SK-N-SH treated with all-trans-retinoic acid at 6 μM for 48 hours (cell line): ENCODE measurements around the gene FER.

Source experiments
- CSDC2 ChIP-seq: fragments of 250-450 bp; sonication (Bioruptor Pico); IDR thresholded peaks from 2 replicates; pipeline ENCODE4 v1.5.0; 2020; ENCODE audit warnings: mild to moderate bottlenecking, moderate library complexity
- PPARA ChIP-seq: fragments of 250-450 bp; sonication (Bioruptor Pico); IDR thresholded peaks from 2 replicates; pipeline ENCODE4 v1.5.0; 2020; ENCODE audit warnings: mild to moderate bottlenecking, borderline replicate concordance
- SNAI2 ChIP-seq: fragments of 250-450 bp; sonication (Bioruptor Pico); IDR thresholded peaks from 2 replicates; pipeline ENCODE4 v1.5.0; 2020; ENCODE audit warnings: mild to moderate bottlenecking, moderate library complexity
- ZFP3 ChIP-seq: fragments of 250-450 bp; sonication (Bioruptor Pico); IDR thresholded peaks from 2 replicates; pipeline ENCODE4 v1.5.0; 2020; ENCODE audit warnings: mild to moderate bottlenecking, moderate library complexity
- ZFP30 ChIP-seq: fragments of 450-650 bp; formaldehyde crosslinking; IDR thresholded peaks from 2 replicates; pipeline ENCODE4 v1.5.0; 2022; ENCODE audit warnings: mild to moderate bottlenecking, moderate library complexity
- ZNF8 ChIP-seq: fragments of 450-650 bp; formaldehyde crosslinking; IDR thresholded peaks from 2 replicates; pipeline ENCODE4 v1.5.0; 2020; ENCODE audit warnings: mild to moderate bottlenecking, moderate library complexity
- TF ChIP-seq, protein P1 (sequence below): fragments of 250-450 bp; sonication (Bioruptor Pico); IDR thresholded peaks from 2 replicates; pipeline ENCODE4 v1.8.0; 2020; ENCODE audit warnings: mild to moderate bottlenecking, moderate library complexity, borderline replicate concordance
- TF ChIP-seq, protein P2 (sequence below): fragments of 250-450 bp; sonication (Bioruptor Pico); IDR thresholded peaks from 2 replicates; pipeline ENCODE4 v1.5.1; 2021; ENCODE audit warnings: mild to moderate bottlenecking, moderate library complexity

- TF ChIP-seq PPARA (no peak), ZNF8 (CRISPR knock-in tag) (no peak), ZFP3 (CRISPR knock-in tag) (no peak), SNAI2 (CRISPR knock-in tag) (no peak), ZFP30 (CRISPR knock-in tag) (no peak), CSDC2 (CRISPR knock-in tag) (no peak)
- TF ChIP-seq, protein P1, sequence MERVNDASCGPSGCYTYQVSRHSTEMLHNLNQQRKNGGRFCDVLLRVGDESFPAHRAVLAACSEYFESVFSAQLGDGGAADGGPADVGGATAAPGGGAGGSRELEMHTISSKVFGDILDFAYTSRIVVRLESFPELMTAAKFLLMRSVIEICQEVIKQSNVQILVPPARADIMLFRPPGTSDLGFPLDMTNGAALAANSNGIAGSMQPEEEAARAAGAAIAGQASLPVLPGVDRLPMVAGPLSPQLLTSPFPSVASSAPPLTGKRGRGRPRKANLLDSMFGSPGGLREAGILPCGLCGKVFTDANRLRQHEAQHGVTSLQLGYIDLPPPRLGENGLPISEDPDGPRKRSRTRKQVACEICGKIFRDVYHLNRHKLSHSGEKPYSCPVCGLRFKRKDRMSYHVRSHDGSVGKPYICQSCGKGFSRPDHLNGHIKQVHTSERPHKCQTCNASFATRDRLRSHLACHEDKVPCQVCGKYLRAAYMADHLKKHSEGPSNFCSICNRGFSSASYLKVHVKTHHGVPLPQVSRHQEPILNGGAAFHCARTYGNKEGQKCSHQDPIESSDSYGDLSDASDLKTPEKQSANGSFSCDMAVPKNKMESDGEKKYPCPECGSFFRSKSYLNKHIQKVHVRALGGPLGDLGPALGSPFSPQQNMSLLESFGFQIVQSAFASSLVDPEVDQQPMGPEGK (CRISPR knock-in tag) = no peak
- TF ChIP-seq, protein P2, sequence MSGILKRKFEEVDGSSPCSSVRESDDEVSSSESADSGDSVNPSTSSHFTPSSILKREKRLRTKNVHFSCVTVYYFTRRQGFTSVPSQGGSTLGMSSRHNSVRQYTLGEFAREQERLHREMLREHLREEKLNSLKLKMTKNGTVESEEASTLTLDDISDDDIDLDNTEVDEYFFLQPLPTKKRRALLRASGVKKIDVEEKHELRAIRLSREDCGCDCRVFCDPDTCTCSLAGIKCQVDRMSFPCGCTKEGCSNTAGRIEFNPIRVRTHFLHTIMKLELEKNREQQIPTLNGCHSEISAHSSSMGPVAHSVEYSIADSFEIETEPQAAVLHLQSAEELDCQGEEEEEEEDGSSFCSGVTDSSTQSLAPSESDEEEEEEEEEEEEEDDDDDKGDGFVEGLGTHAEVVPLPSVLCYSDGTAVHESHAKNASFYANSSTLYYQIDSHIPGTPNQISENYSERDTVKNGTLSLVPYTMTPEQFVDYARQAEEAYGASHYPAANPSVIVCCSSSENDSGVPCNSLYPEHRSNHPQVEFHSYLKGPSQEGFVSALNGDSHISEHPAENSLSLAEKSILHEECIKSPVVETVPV (CRISPR knock-in tag) = no peak
These were observed 15.7 kb downstream of the FER start for GRCh38 chr5:108763222-108763916.
